DND-41 (cell line): ENCODE data around the gene KDELR3.

Source experiments
- ATAC-seq: fragments of 200-7000 bp; cut with Tn5 transposase; 3 replicates; pipeline ENCODE4 v1.9.1; 2021; ENCODE audit warnings: low read depth; ENCODE audit not compliant: insufficient read depth
- DNase-seq: peaks from one replicate; pipeline ENCODE4 v3.0.0-alpha.2; 2020
- H2AFZ ChIP-seq: 2 replicates; pipeline ENCODE4 v1.6.0; 2012; ENCODE audit warnings: low read depth, low read length
- H3K27ac ChIP-seq: 2 replicates; pipeline ENCODE4 v1.5.1; 2012; ENCODE audit warnings: low read length, inconsistent platforms
- H3K27me3 ChIP-seq: fragments of 200-600 bp; sonication (generic); 2 replicates; pipeline ENCODE4 v1.6.0; 2012; ENCODE audit warnings: low read length, mild to moderate bottlenecking, inconsistent platforms; ENCODE audit not compliant: insufficient read depth, poor library complexity
- H3K36me3 ChIP-seq: 2 replicates; pipeline ENCODE4 v1.5.1; 2012; ENCODE audit warnings: low read length, inconsistent platforms; ENCODE audit not compliant: insufficient read depth
- H3K4me1 ChIP-seq: 2 replicates; pipeline ENCODE4 v1.5.1; 2012; ENCODE audit warnings: mild to moderate bottlenecking, low read length; ENCODE audit not compliant: insufficient read depth
- H3K4me2 ChIP-seq: 2 replicates; pipeline ENCODE4 v1.6.0; 2012; ENCODE audit warnings: mild to moderate bottlenecking, moderate library complexity, low read length, inconsistent platforms; ENCODE audit not compliant: insufficient read depth
- H3K4me3 ChIP-seq, 2 experiments: fragments of 200-600 bp in 1 of 2; shearing (Covaris generic) in 1 of 2; 2 replicates each; pipeline ENCODE4 v1.5.1; 2012 to 2016; ENCODE audit warnings: inconsistent platforms in 2 of 2, low read length in 2 of 2, mild to moderate bottlenecking in 2 of 2, low read depth in 1 of 2, moderate library complexity in 1 of 2
- H3K79me2 ChIP-seq: 2 replicates; pipeline ENCODE4 v1.6.0; 2012; ENCODE audit warnings: low read length, inconsistent platforms; ENCODE audit not compliant: insufficient read depth
- H3K9ac ChIP-seq: 2 replicates; pipeline ENCODE4 v1.6.0; 2012; ENCODE audit warnings: low read depth, mild to moderate bottlenecking, inconsistent platforms, low read length, moderate library complexity
- H3K9me3 ChIP-seq: 2 replicates; pipeline ENCODE4 v1.5.1; 2012; ENCODE audit warnings: low read length, moderate library complexity, mild to moderate bottlenecking, inconsistent platforms; ENCODE audit not compliant: insufficient read depth, severe bottlenecking
- H4K20me1 ChIP-seq: 2 replicates; pipeline ENCODE4 v1.6.0; 2012; ENCODE audit warnings: low read length; ENCODE audit not compliant: insufficient read depth
- CTCF ChIP-seq: IDR thresholded peaks from 2 replicates; pipeline ENCODE4 v1.5.1; 2012; ENCODE audit warnings: borderline replicate concordance, low read length, moderate library complexity, mild to moderate bottlenecking; ENCODE audit not compliant: poor library complexity, severe bottlenecking; ENCODE audit errors: extremely low read depth
- EZH2 ChIP-seq: IDR thresholded peaks from 3 replicates; pipeline ENCODE4 v1.6.1; 2012; ENCODE audit warnings: borderline replicate concordance, low read depth, mild to moderate bottlenecking, moderate library complexity, low read length, inconsistent platforms; ENCODE audit not compliant: severe bottlenecking

Gene KDELR3

GRCh38 chr22:38442967-38443627, 24.8 kb upstream of the KDELR3 start:
- H2AFZ ChIP-seq: no peak overlapping the region
- H3K4me3 ChIP-seq: no peak overlapping the region
- H3K27me3 ChIP-seq: peaks cover 28% of the 10 kb centered on the region
- H3K4me1 ChIP-seq: no peaks in the 10 kb centered on the region
- no peaks in the 10 kb centered on the region for H3K9me3 ChIP-seq
- H3K79me2 ChIP-seq: no peaks in the 10 kb centered on the region
- TF ChIP-seq EZH2 (no peak), CTCF (no peak)
- DNase-seq (no peak), ATAC-seq (no peak)
- H3K4me2 ChIP-seq: no peak overlapping the region
- H3K9ac ChIP-seq: no peak overlapping the region
- no peaks in the 10 kb centered on the region for H3K36me3 ChIP-seq
- no peak overlapping the region for H3K27ac ChIP-seq
- H4K20me1 ChIP-seq: no peaks in the 10 kb centered on the region

GRCh38 chr22:38443628-38444521, 24.0 kb upstream of the KDELR3 start:
- H4K20me1 ChIP-seq: no peaks in the 10 kb centered on the region
- no peak overlapping the region for H2AFZ ChIP-seq
- TF ChIP-seq EZH2: no peak
- TF ChIP-seq CTCF: no peak
- no peak overlapping the region for H3K4me2 ChIP-seq
- H3K9me3 ChIP-seq: no peaks in the 10 kb centered on the region
- no peaks in the 10 kb centered on the region for H3K79me2 ChIP-seq
- no peaks in the 10 kb centered on the region for H3K36me3 ChIP-seq
- H3K27ac ChIP-seq: no peak overlapping the region
- DNase-seq: no peak
- no peaks in the 10 kb centered on the region for H3K4me1 ChIP-seq
- ATAC-seq: no peak
- H3K9ac ChIP-seq: no peak overlapping the region
- H3K4me3 ChIP-seq: no peak overlapping the region
- peaks cover 29% of the 10 kb centered on the region for H3K27me3 ChIP-seq

- DNase-seq (no peak), ATAC-seq (no peak)
- Histone ChIP-seq H3K9ac (no peak overlapping the region), H3K4me3 (no peak overlapping the region), H3K27me3 (peaks cover 30% of the 10 kb centered on the region), H2AFZ (no peak overlapping the region), H3K4me2 (no peak overlapping the region), H3K36me3 (no peaks in the 10 kb centered on the region), H3K27ac (no peak overlapping the region), H4K20me1 (no peaks in the 10 kb centered on the region; the same call in 1 of the 2 replicates), H3K4me1 (no peaks in the 10 kb centered on the region), H3K9me3 (no peaks in the 10 kb centered on the region), H3K79me2 (no peaks in the 10 kb centered on the region)
- TF ChIP-seq EZH2 (no peak), CTCF (no peak)
These were observed 23.1 kb upstream of the KDELR3 start for GRCh38 chr22:38444783-38445182.
